GM12878 (cell line): Measurements from ENCODE around the gene HSF4. TPM values are rescaled to one million over a fixed set of nuclear protein-coding genes. Genes with fewer than 3 reads are reported as not detected.

Source experiments
- ATAC-seq: fragments of 200-7000 bp; cut with Tn5 transposase; 3 replicates; pipeline ENCODE4 v1.9.1; 2020; ENCODE audit warnings: mild to moderate bottlenecking, moderate library complexity
- BruUV-seq: library from RNA; stranded (reverse); fragments of 400-500 nt; replicated peaks from 2 replicates; lab custom pipeline; 2021; lab: Mats Ljungman, UMichigan
- CTCF ChIA-PET: fragments of 300-600 bp; sonication (Branson Sonifier 250); formaldehyde crosslinking; extraction: SDS; loops from one replicate; lab custom pipeline; 2021; ENCODE audit warnings: inconsistent platforms; lab: Yijun Ruan, JAX
- POLR2A ChIA-PET: fragments of 350-600 bp; formaldehyde crosslinking; extraction: SDS; loops from one replicate; lab custom pipeline; 2021; ENCODE audit warnings: inconsistent platforms; lab: Charles Lee
- RAD21 ChIA-PET: fragments of 300-600 bp; sonication (Branson Sonifier 250); formaldehyde crosslinking; loops from one replicate; lab custom pipeline; 2023; ENCODE audit warnings: antibody characterized with exemption; ENCODE audit not compliant: unreplicated experiment; lab: Charles Lee
- SMC1A ChIA-PET: fragments of 300-600 bp; sonication (Branson Sonifier 250); formaldehyde crosslinking; loops from one replicate; lab custom pipeline; 2023; ENCODE audit not compliant: unreplicated experiment, uncharacterized antibody; lab: Charles Lee
- DNase-seq: peaks from one replicate; pipeline ENCODE4 v3.0.0-alpha.2; 2011; ENCODE audit warnings: low read depth, low spot score
- FAIRE-seq: peaks from 3 replicates; lab custom pipeline; 2011; peaks lifted over from hg19 to GRCh38; lab: Jason Lieb, UNC
- H2AFZ ChIP-seq: 2 replicates; pipeline ENCODE4 v1.6.0; 2011; ENCODE audit warnings: low read depth, low read length, control low read depth; ENCODE audit not compliant: control insufficient read depth
- H3K27ac ChIP-seq: 2 replicates; pipeline ENCODE4 v1.5.1; 2011; ENCODE audit warnings: control low read depth; ENCODE audit not compliant: control insufficient read depth, insufficient read depth
- H3K27me3 ChIP-seq, 2 experiments: replicated peaks in 1 of 2; 2 replicates each; pipeline versions ENCODE4 v1.6.0 to v1.6.1; 2011; ENCODE audit warnings: low read length in 1 of 2; ENCODE audit not compliant: control insufficient read depth in 2 of 2, insufficient read depth in 2 of 2
- H3K36me3 ChIP-seq, 2 experiments: 2 replicates each; pipeline ENCODE4 v1.5.1; 2011; ENCODE audit warnings: low read length in 1 of 2; ENCODE audit not compliant: control insufficient read depth in 2 of 2, insufficient read depth in 2 of 2
- H3K4me1 ChIP-seq: 2 replicates; pipeline ENCODE4 v1.6.1; 2011; ENCODE audit warnings: mild to moderate bottlenecking, low read length, moderate library complexity, mixed read lengths; ENCODE audit not compliant: control insufficient read depth, insufficient read depth
- H3K4me2 ChIP-seq: 2 replicates; pipeline ENCODE4 v1.6.0; 2011; ENCODE audit warnings: control low read depth; ENCODE audit not compliant: control insufficient read depth, insufficient read depth
- H3K4me3 ChIP-seq: fragments of 200-600 bp; sonication (generic); 2 replicates; pipeline ENCODE4 v1.5.1; 2016
- H3K79me2 ChIP-seq: 2 replicates; pipeline ENCODE4 v1.6.0; 2011; ENCODE audit warnings: low read length; ENCODE audit not compliant: control insufficient read depth, insufficient read depth
- H3K9ac ChIP-seq: 2 replicates; pipeline ENCODE4 v1.8.0; 2011; ENCODE audit warnings: low read length, control low read depth, mixed read lengths; ENCODE audit not compliant: control insufficient read depth, insufficient read depth
- H3K9me3 ChIP-seq: replicated peaks from 3 replicates; pipeline ENCODE4 v1.5.1; 2011; ENCODE audit warnings: mild to moderate bottlenecking, low read length; ENCODE audit not compliant: control insufficient read depth, insufficient read depth
- H4K20me1 ChIP-seq: 2 replicates; pipeline ENCODE4 v1.6.0; 2011; ENCODE audit not compliant: control insufficient read depth, insufficient read depth
- HCFC1 ChIP-seq: fragments of 150-350 bp; IDR thresholded peaks from 2 replicates; pipeline ENCODE4 v1.6.1; 2014; ENCODE audit warnings: low read length
- POLR2A ChIP-seq: IDR thresholded peaks from 2 replicates; pipeline ENCODE4 v1.6.1; 2011; ENCODE audit warnings: low read depth, mild to moderate bottlenecking, low read length
- TCF7 ChIP-seq: IDR thresholded peaks from 2 replicates; pipeline ENCODE4 v1.6.1; 2014; ENCODE audit warnings: antibody characterized with exemption, borderline replicate concordance
- WGBS: methylation state at CpG from one replicate; pipeline ENCODE4 v1.1.6; 2016; ENCODE audit warnings: low lambda C conversion rate; ENCODE audit not compliant: insufficient replicate concordance, insufficient coverage; ENCODE audit errors: missing lambda C conversion rate; 5-methylcytosine and 5-hydroxymethylcytosine counted together
- in situ Hi-C: fragments of 300-500 bp; cut with MboI; formaldehyde crosslinking; loops from 9 replicates; pipeline ENCODE4 v1.14.3; 2018; ENCODE audit warnings: mixed read lengths
- intact Hi-C: fragments of 100-400 bp; cut with micrococcal nuclease; formaldehyde crosslinking; loops from one replicate; pipeline ENCODE4 v1.14.2; 2022; ENCODE audit not compliant: unreplicated experiment
- polyA plus RNA-seq, 11 experiments: library from polyadenylated mRNA; depleted of rRNA in 4 of 11; unstranded in 6 of 11; stranded (reverse) in 5 of 11; fragments of >200 nt; fragmentation: Nextera tagmentation in 4 of 11; fragmentation: Illumina TruSeq in 1 of 11; extraction: Ambion mirVana in 4 of 11; extraction: Trizol in 1 of 11; gene quantifications; 1 replicate in 1 of 11; 2 replicates in 10 of 11; pipeline versions ENCODE4 v1.2.1 to v1.2.3, GENCODE V29; 2011 to 2016; ENCODE audit warnings: inconsistent platforms in 2 of 11, missing spikeins in 2 of 11, low read depth in 1 of 11
- total RNA-seq, 4 experiments: library from RNA; depleted of rRNA in 3 of 4; stranded (reverse); fragments of >200 nt in 3 of 4; fragmentation: Illumina TruSeq in 1 of 4; extraction: Trizol in 1 of 4; gene quantifications; 2 replicates each; pipeline versions ENCODE4 v1.2.1 to v1.2.3, GENCODE V29; 2013 to 2021

The HSF4 gene
- total and polyA plus RNA-seq, 10 of the 15 experiments (the other 5 are each of a cell fraction or from before 2014, with no cell fraction given), result 0.31 to 9.9 (median 2.6) TPM; not detected in 1

DNA sequence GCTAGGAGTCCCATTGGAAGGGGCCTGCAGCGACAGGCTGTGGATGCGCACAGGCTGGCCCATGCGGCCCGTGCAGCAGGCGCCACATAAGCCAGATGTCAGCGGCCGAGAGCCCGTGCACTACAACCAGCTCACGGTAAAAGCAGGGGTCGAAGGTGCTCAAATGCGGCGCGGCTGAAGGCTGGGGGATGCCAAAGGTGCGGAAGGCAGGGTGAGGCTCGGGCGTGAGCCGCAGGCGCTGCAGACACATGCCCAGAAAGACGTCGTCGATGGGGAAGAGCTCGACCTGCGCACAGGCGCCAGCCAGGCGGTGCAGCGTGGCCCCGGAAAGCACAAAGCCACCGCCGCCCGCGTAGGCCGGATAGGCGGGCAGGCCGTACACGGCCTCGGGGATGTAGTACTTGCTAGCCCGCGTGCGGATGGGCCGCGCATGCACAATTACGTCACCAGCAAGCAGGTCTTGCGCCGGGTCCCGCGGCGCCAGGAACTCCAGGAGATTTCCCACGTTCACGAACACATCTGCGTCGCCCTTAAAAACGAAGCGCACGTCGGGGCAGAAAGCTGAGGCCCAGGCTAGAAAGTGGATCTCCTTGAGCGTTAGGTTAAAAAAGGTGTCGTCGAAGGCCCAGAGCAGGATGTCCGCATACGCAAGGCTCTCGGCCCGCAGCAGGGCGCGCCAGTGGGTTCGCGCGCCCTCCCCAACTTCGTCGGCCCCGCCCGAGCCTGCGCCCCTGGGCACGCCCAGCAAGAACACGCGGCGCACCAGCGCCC is 15.1 kb upstream of the HSF4 start:
- RAD21 ChIA-PET, result no interaction called here
- H3K9me3 ChIP-seq, result no peaks in the 10 kb centered on the region
- no peaks in the 10 kb centered on the region for H3K27me3 ChIP-seq
- H3K4me1 ChIP-seq, result no peaks in the 10 kb centered on the region; the same call in 1 of the 2 replicates
- no peak overlapping the region for H3K4me3 ChIP-seq
- H4K20me1 ChIP-seq, result no peaks in the 10 kb centered on the region
- no peak for TF ChIP-seq HCFC1
- TF ChIP-seq TCF7, result no peak
- peak; percentile 30; the same call in 1 of the 2 replicates for TF ChIP-seq POLR2A
- intact Hi-C loops (loop anchor here (2.0 kb wide), 1 partner anchor 131 kb away; no protein-coding TSS in a partner anchor), in situ Hi-C loops (loop anchor here (5.0 to 10.0 kb wide), 2 partner anchors 132 to 175 kb away; no protein-coding TSS in a partner anchor)
- H3K79me2 ChIP-seq, result no peaks in the 10 kb centered on the region
- no TSS peak for BruUV-seq
- 96% methylated on average over 73 of the region's 77 CpGs for WGBS
- H3K27ac ChIP-seq, result no peak overlapping the region
- POLR2A ChIA-PET, result no interaction called here
- H3K36me3 ChIP-seq, result peaks cover 19 to 21% of the 10 kb centered on the region in 2 experiments; a peak in 3 of 4 replicates
- H2AFZ ChIP-seq, result no peak overlapping the region
- H3K9ac ChIP-seq, result no peak overlapping the region
- ATAC-seq (no peak), DNase-seq (no peak), FAIRE-seq (no peak)
- CTCF ChIA-PET, result no interaction called here
- SMC1A ChIA-PET, result no interaction called here
- H3K4me2 ChIP-seq, result peak overlapping the region; percentile 86; the same call in 1 of the 2 replicates
